Measurements from ENCODE around the gene SH3GL2. TPM values are rescaled to one million over a fixed set of nuclear protein-coding genes. Genes with fewer than 3 reads are reported as not detected.

The SH3GL2 gene
- polyA plus RNA-seq, 1 donor (not counting 4 experiments of a cell fraction or from before 2014, with no cell fraction given), result not detected

- Histone ChIP-seq H3K4me1 (ENCODE audit: control insufficient read depth, extremely low read depth, insufficient read depth, low read length) (no peaks in the 10 kb centered on the region), H3K4me3 (ENCODE audit: control insufficient read depth in 2 of 3, extremely low read depth in 1 of 3, insufficient read depth in 2 of 3, low read depth in 1 of 3, low read length in 3 of 3) (no peak overlapping the region), H3K36me3 (ENCODE audit: control insufficient read depth in 2 of 2, extremely low read depth in 1 of 2, insufficient read depth in 2 of 2, low read length in 2 of 2) (no peaks in the 10 kb centered on the region), H3K4me2 (ENCODE audit: control insufficient read depth, extremely low read depth, insufficient read depth, low read depth, low read length) (no peak overlapping the region), H3K27me3 (ENCODE audit: control insufficient read depth, extremely low read depth, insufficient read depth, low read length) (no peaks in the 10 kb centered on the region), H2AFZ (ENCODE audit: control insufficient read depth, low read length) (no peak overlapping the region), H3K9me1 (ENCODE audit: control insufficient read depth, extremely low read depth, insufficient read depth, low read length) (no peaks in the 10 kb centered on the region), H3K27ac (ENCODE audit: control insufficient read depth, insufficient read depth, low read length) (no peak overlapping the region), H3K9ac (ENCODE audit: control insufficient read depth, extremely low read depth, insufficient read depth, low read length) (no peak overlapping the region), H4K20me1 (ENCODE audit: control insufficient read depth, extremely low read depth, insufficient read depth, low read length) (no peaks in the 10 kb centered on the region), H3K79me2 (ENCODE audit: control insufficient read depth, insufficient read depth, low read length) (no peaks in the 10 kb centered on the region), H3K9me3 (ENCODE audit: control insufficient read depth, low read depth, low read length) (no peaks in the 10 kb centered on the region)
- no peak for TF ChIP-seq CTCF (optimal IDR thresholded peaks at IDR 0.05 in 1 of 3, IDR thresholded peaks at IDR 0.05 in 1 of 3, conservative IDR thresholded peaks at IDR 0.05 in 1 of 3; ENCODE audit: extremely low read depth in 1 of 3, insufficient read depth in 2 of 3, low read length in 3 of 3)
- TF ChIP-seq EZH2 (IDR thresholded peaks at IDR 0.05; ENCODE audit: low read length), result no peak
- DNase-seq (ENCODE audit: low read depth, low spot score) (no peak), FAIRE-seq (no peak)
- dilution Hi-C loops (cut with MboI; ENCODE audit: extremely low pct_ligation_motif_present, low sequenced_read_pairs), result no loop called here
These were observed 34.9 kb downstream of the SH3GL2 start for GRCh38 chr9:17613758-17614157.

DNA sequence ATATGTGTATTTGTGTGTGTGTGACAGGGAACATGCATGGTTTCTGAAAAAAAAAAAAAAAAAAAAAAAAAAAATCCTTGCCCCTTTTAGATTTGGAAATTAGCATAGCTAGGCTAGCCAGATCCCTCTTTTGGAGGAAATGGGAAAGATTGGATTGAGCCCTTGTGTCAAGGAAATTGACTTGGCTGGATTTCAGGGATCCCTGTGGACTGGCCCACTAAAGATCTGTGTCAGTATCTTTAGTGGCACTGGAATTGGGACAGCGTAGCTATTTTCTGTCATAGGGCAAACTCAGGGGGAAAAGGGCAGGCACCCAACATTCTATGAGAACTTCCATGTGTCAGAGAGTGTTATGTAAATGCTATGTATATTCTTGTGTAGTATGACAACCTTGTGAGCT lies 35.4 kb downstream of the SH3GL2 start:
- Histone ChIP-seq H3K9ac (ENCODE audit: control insufficient read depth, extremely low read depth, insufficient read depth, low read length) (no peak overlapping the region), H3K9me1 (ENCODE audit: control insufficient read depth, extremely low read depth, insufficient read depth, low read length) (no peaks in the 10 kb centered on the region), H2AFZ (ENCODE audit: control insufficient read depth, low read length) (no peak overlapping the region), H3K79me2 (ENCODE audit: control insufficient read depth, insufficient read depth, low read length) (no peaks in the 10 kb centered on the region), H3K9me3 (ENCODE audit: control insufficient read depth, low read depth, low read length) (no peaks in the 10 kb centered on the region), H3K36me3 (ENCODE audit: control insufficient read depth in 2 of 2, extremely low read depth in 1 of 2, insufficient read depth in 2 of 2, low read length in 2 of 2) (no peaks in the 10 kb centered on the region), H4K20me1 (ENCODE audit: control insufficient read depth, extremely low read depth, insufficient read depth, low read length) (no peaks in the 10 kb centered on the region), H3K4me1 (ENCODE audit: control insufficient read depth, extremely low read depth, insufficient read depth, low read length) (no peaks in the 10 kb centered on the region), H3K27ac (ENCODE audit: control insufficient read depth, insufficient read depth, low read length) (no peak overlapping the region), H3K4me2 (ENCODE audit: control insufficient read depth, extremely low read depth, insufficient read depth, low read depth, low read length) (no peak overlapping the region), H3K27me3 (ENCODE audit: control insufficient read depth, extremely low read depth, insufficient read depth, low read length) (no peaks in the 10 kb centered on the region), H3K4me3 (ENCODE audit: control insufficient read depth in 2 of 3, extremely low read depth in 1 of 3, insufficient read depth in 2 of 3, low read depth in 1 of 3, low read length in 3 of 3) (no peak overlapping the region)
- no peak for TF ChIP-seq EZH2 (IDR thresholded peaks at IDR 0.05; ENCODE audit: low read length)
- FAIRE-seq (no peak), DNase-seq (ENCODE audit: low read depth, low spot score) (no peak)
- dilution Hi-C loops (cut with MboI; ENCODE audit: extremely low pct_ligation_motif_present, low sequenced_read_pairs), result no loop called here

GRCh38 chr9:17614903-17615302 lies 36.0 kb downstream of the SH3GL2 start:
- dilution Hi-C loops (cut with MboI; ENCODE audit: extremely low pct_ligation_motif_present, low sequenced_read_pairs), result no loop called here
- Histone ChIP-seq H3K9ac (ENCODE audit: control insufficient read depth, extremely low read depth, insufficient read depth, low read length) (no peak overlapping the region), H3K4me1 (ENCODE audit: control insufficient read depth, extremely low read depth, insufficient read depth, low read length) (no peaks in the 10 kb centered on the region), H3K79me2 (ENCODE audit: control insufficient read depth, insufficient read depth, low read length) (no peaks in the 10 kb centered on the region), H3K4me2 (ENCODE audit: control insufficient read depth, extremely low read depth, insufficient read depth, low read depth, low read length) (no peak overlapping the region), H3K36me3 (ENCODE audit: control insufficient read depth in 2 of 2, extremely low read depth in 1 of 2, insufficient read depth in 2 of 2, low read length in 2 of 2) (no peaks in the 10 kb centered on the region), H2AFZ (ENCODE audit: control insufficient read depth, low read length) (no peak overlapping the region), H3K9me3 (ENCODE audit: control insufficient read depth, low read depth, low read length) (no peaks in the 10 kb centered on the region), H3K27me3 (ENCODE audit: control insufficient read depth, extremely low read depth, insufficient read depth, low read length) (no peaks in the 10 kb centered on the region), H3K27ac (ENCODE audit: control insufficient read depth, insufficient read depth, low read length) (no peak overlapping the region), H3K4me3 (ENCODE audit: control insufficient read depth in 2 of 3, extremely low read depth in 1 of 3, insufficient read depth in 2 of 3, low read depth in 1 of 3, low read length in 3 of 3) (no peak overlapping the region), H3K9me1 (ENCODE audit: control insufficient read depth, extremely low read depth, insufficient read depth, low read length) (no peaks in the 10 kb centered on the region), H4K20me1 (ENCODE audit: control insufficient read depth, extremely low read depth, insufficient read depth, low read length) (no peaks in the 10 kb centered on the region)
- DNase-seq (ENCODE audit: low read depth, low spot score) (no peak), FAIRE-seq (no peak)
- TF ChIP-seq CTCF (optimal IDR thresholded peaks at IDR 0.05 in 1 of 3, IDR thresholded peaks at IDR 0.05 in 1 of 3, conservative IDR thresholded peaks at IDR 0.05 in 1 of 3; ENCODE audit: extremely low read depth in 1 of 3, insufficient read depth in 2 of 3, low read length in 3 of 3), result no peak
- no peak for TF ChIP-seq EZH2 (IDR thresholded peaks at IDR 0.05; ENCODE audit: low read length)
